ENCODE results near the gene PPARG.

- TF ChIP-seq CTCF (IDR thresholded peaks at IDR 0.05; ENCODE audit: low read depth, low read length, missing input control): no peak
- TF ChIP-seq GABPA (IDR thresholded peaks at IDR 0.05 in 1 of 2, conservative IDR thresholded peaks at IDR 0.05 in 1 of 2): no peak
- TF ChIP-seq SP1 (IDR thresholded peaks at IDR 0.05): no peak
- no peak for TF ChIP-seq YY1 (IDR thresholded peaks at IDR 0.05)
- no peak for TF ChIP-seq RAD21 (IDR thresholded peaks at IDR 0.05)
- TF ChIP-seq MAX (IDR thresholded peaks at IDR 0.05): no peak
- no peak for TF ChIP-seq EGR1 (IDR thresholded peaks at IDR 0.05; ENCODE audit: low read depth in 2 of 2)
- TF ChIP-seq, protein P1, sequence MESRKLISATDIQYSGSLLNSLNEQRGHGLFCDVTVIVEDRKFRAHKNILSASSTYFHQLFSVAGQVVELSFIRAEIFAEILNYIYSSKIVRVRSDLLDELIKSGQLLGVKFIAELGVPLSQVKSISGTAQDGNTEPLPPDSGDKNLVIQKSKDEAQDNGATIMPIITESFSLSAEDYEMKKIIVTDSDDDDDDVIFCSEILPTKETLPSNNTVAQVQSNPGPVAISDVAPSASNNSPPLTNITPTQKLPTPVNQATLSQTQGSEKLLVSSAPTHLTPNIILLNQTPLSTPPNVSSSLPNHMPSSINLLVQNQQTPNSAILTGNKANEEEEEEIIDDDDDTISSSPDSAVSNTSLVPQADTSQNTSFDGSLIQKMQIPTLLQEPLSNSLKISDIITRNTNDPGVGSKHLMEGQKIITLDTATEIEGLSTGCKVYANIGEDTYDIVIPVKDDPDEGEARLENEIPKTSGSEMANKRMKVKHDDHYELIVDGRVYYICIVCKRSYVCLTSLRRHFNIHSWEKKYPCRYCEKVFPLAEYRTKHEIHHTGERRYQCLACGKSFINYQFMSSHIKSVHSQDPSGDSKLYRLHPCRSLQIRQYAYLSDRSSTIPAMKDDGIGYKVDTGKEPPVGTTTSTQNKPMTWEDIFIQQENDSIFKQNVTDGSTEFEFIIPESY (IDR thresholded peaks at IDR 0.05): no peak
- TF ChIP-seq JUND (IDR thresholded peaks at IDR 0.05): no peak
- TF ChIP-seq HNF4A (conservative IDR thresholded peaks at IDR 0.05): no peak
- no peak for TF ChIP-seq REST (IDR thresholded peaks at IDR 0.05)
- TF ChIP-seq, protein P2, sequence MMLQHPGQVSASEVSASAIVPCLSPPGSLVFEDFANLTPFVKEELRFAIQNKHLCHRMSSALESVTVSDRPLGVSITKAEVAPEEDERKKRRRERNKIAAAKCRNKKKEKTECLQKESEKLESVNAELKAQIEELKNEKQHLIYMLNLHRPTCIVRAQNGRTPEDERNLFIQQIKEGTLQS (IDR thresholded peaks at IDR 0.05): no peak
- TF ChIP-seq TAF1 (conservative IDR thresholded peaks at IDR 0.05): no peak
- TF ChIP-seq RXRA (IDR thresholded peaks at IDR 0.05): no peak
These were observed 10.3 kb upstream of the PPARG start for GRCh38 chr3:12278566-12278965.
